GM12864 (cell line): ENCODE results near the gene DNAH8.

ENCODE experiments used
- DNase-seq: peaks from one replicate; pipeline ENCODE4 v3.0.0-alpha.2; 2011; ENCODE audit warnings: low read depth
- H3K4me3 ChIP-seq: 2 replicates; pipeline ENCODE4 v1.5.1; 2011; ENCODE audit warnings: mild to moderate bottlenecking, low read depth, low read length, control low read depth
- TF ChIP-seq, protein P1 (sequence below): IDR thresholded peaks from 2 replicates; pipeline ENCODE4 v1.5.1; 2011; ENCODE audit warnings: low read depth, mild to moderate bottlenecking, moderate library complexity, low read length, control low read depth, inconsistent platforms; ENCODE audit errors: missing control alignments

The DNAH8 gene

DNA sequence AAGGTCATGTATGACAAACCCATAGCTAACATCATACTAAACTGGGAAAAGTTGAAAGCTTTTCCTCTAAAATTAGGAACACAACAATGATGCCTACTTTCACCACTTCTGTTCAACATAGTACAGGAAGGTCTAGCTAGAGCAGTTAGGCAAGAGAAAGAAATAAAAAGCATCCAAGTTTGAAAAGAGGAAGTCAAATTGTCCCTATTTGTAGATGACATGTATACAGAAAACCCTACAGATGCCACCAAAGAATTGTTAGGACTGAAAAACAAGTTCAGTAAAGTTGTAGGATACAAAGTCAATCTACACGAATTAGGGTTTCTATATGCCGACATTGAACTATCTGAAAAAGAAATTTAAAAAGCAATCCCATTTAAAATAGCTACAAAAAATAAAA lies 244.0 kb downstream of the DNAH8 start:
- H3K4me3 ChIP-seq, result no peak overlapping the region
- TF ChIP-seq, protein P1, sequence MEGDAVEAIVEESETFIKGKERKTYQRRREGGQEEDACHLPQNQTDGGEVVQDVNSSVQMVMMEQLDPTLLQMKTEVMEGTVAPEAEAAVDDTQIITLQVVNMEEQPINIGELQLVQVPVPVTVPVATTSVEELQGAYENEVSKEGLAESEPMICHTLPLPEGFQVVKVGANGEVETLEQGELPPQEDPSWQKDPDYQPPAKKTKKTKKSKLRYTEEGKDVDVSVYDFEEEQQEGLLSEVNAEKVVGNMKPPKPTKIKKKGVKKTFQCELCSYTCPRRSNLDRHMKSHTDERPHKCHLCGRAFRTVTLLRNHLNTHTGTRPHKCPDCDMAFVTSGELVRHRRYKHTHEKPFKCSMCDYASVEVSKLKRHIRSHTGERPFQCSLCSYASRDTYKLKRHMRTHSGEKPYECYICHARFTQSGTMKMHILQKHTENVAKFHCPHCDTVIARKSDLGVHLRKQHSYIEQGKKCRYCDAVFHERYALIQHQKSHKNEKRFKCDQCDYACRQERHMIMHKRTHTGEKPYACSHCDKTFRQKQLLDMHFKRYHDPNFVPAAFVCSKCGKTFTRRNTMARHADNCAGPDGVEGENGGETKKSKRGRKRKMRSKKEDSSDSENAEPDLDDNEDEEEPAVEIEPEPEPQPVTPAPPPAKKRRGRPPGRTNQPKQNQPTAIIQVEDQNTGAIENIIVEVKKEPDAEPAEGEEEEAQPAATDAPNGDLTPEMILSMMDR, result no peak
- DNase-seq, result no peak

DNA sequence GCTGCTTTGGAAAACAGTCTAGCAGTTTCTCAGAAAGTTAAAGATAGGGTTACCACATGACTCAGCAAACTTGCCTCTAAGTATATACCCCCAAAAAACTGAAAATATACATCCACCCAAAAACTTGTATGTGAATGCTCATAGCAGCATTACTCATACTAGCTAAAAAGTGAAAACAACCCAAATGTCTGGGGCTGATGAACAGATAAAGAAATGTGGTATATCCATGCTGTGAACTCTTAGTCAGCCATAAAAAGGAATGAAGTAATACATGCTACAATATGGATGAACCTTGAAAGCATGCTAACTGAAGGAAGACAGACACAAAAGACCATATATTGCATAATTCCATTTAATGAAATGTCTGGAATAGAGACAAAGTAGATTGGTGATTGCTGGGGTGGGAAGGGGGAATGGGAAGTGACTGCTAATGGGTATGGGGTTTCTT lies 253.6 kb downstream of the DNAH8 start:
- DNase-seq, result no peak

DNA sequence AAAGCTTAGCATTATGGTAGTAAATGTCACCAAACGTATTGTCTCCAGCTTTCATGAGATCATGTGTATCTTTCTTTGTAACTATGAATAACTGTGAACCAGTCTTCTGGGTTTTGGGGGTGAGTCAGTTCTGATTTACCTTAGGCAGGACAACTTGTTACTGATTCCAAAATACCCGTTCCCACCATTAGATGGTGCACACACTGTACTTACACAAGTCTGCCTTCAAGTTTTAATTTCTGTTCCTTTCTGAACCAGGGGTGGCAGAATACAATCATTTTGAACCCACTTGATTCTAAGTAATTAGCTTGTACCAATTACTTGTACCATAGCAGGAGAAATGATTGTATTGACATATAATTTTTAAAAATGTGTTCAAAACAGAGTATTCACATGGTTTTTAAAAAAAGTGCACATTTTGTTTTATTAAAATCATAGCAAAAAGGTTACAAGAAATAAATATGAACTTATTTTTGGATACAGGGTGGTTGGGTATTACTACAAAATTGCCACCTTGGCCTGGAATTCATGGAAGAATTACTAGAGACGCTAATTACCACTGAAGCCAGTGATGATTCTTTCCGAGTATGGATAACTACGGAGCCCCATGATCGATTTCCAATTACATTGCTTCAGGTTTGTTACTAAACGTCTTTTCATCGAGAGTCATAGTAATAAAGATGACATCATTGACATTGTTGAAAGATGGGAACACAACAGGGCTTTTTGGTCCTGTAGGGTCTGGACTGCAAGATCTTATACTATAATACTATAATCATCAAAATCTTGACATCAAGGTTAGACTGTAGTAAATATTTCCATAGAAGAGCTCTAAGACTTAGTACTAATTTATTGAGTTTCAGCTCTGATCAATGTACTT lies 258.3 kb downstream of the DNAH8 start:
- TF ChIP-seq, protein P1, result peak; percentile 62
- peak; percentile 46 for DNase-seq
- H3K4me3 ChIP-seq, result no peak overlapping the region

More for the DNA sequence above, 253.6 kb downstream of the DNAH8 start:
- H3K4me3 ChIP-seq, result no peak overlapping the region
- TF ChIP-seq, protein P1, result no peak

DNA sequence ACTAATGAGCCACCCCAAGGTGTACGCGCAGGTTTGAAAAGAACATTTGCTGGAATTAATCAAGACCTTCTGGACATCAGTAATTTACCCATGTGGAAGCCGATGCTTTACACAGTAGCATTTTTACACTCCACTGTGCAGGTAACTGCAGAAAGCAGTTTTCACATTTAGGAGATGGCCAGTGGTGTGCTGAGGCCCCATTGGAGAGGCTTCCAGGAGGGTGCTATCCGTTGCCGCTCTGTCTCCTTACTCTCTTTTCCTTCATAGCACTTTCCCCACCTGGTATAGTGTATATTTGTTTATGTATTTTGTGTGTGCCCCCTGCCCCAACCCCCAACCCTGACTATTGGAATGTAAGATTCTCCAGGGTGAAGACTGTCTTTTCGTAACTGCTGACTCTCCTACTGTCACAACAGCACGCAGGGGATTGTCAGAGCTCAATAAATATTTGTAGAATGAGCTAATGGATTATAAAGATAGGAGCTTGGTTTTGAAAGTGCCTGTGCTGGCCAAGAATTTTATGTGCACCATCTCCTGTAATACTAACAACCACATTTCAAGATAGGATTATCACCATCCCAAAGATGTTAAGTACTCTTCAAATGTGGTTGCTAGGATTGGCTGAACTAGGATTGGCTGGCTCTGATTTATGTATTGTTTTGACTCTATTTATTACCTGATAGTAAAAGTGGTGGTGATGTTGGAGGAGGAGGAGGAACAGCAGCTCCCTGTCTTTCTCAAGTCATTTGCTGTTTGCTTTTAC lies 259.5 kb downstream of the DNAH8 start:
- DNase-seq, result no peak
- TF ChIP-seq, protein P1, result no peak
- no peak overlapping the region for H3K4me3 ChIP-seq

GRCh38 chr6:38975621-38976049 lies 260.5 kb downstream of the DNAH8 start:
- TF ChIP-seq, protein P1, result no peak
- no peak overlapping the region for H3K4me3 ChIP-seq
- DNase-seq, result no peak

GRCh38 chr6:38976051-38976450 lies 260.9 kb downstream of the DNAH8 start:
- TF ChIP-seq, protein P1, result no peak
- H3K4me3 ChIP-seq, result no peak overlapping the region
- no peak for DNase-seq
